RCC 7860 (cell line): ENCODE measurements around the gene SEMA5B.

ENCODE experiments used
- DNase-seq: peaks from one replicate; pipeline ENCODE4 v3.0.0-alpha.2; 2015; ENCODE audit warnings: low spot score
- FAIRE-seq: peaks from 2 replicates; lab custom pipeline; 2012; peaks lifted over from hg19 to GRCh38; lab: Jason Lieb, UNC

SEMA5B gene

DNA sequence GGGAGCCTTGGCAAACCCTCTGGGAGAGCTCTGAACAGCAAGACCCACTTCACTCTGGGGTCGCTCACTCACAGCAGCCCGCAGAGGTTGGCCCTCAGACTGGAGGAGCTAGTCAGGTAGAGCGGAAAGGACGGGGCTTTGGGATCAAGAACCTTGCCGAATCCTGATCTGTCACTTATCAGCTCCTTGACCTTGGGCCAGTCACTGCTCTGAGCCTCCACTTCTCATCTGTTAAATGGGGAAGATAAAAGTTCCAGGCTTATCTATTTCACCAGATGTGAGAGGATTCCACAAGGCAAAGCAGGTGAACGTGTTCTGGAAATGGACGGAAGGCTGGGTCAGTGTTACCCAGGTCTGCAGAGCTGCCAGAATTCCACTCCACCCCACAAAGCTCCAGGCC is 29.4 kb downstream of the SEMA5B start:
- FAIRE-seq: no peak
- no peak for DNase-seq

DNA sequence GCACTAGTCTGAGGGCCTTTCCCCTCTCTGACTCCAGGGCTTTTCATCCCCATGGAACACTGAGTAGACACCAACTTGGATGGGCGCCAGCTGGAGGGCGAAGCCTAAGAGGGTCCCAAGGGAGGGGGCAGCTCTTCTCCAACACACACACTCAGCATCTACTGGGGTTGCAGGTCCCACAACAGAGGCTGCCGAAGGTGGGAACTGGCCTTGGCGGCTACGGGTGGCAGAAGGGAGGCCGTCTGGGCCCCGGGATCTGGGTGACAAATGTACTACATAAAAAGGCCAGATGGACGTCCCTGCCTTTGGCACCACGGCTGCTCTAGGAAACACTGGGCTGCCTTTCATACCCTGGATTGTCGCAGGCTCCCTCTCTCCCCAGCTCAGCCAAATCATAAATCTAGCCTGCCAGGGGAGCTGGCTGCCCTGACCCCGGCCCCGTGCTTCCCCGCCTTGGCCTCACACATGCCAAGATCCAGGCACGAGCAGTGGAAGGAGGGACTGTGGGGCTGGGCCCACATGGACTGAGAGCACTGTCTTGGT is 31.5 kb downstream of the SEMA5B start:
- DNase-seq (no peak), FAIRE-seq (no peak)

DNA sequence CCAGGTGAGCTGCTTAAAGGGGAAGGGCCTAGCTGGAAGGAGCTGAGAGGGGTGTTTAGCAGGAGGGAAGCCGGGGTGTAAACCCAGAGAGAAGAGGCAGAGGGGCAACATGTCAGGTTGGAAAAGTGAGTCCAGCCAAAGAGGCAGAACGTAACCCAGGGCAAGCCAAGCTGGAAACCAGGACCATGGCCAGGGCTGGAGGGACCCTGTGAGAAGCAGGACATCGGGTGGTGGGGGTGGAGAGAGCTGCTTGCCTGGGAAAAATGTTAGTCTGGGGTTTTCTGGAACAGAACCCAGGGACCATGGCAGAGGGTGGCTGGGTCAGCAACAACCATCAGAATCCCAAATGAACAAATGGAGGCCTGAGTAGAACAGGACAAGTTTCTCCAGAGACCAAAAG is 32.6 kb downstream of the SEMA5B start:
- no peak for DNase-seq
- FAIRE-seq: no peak

DNA sequence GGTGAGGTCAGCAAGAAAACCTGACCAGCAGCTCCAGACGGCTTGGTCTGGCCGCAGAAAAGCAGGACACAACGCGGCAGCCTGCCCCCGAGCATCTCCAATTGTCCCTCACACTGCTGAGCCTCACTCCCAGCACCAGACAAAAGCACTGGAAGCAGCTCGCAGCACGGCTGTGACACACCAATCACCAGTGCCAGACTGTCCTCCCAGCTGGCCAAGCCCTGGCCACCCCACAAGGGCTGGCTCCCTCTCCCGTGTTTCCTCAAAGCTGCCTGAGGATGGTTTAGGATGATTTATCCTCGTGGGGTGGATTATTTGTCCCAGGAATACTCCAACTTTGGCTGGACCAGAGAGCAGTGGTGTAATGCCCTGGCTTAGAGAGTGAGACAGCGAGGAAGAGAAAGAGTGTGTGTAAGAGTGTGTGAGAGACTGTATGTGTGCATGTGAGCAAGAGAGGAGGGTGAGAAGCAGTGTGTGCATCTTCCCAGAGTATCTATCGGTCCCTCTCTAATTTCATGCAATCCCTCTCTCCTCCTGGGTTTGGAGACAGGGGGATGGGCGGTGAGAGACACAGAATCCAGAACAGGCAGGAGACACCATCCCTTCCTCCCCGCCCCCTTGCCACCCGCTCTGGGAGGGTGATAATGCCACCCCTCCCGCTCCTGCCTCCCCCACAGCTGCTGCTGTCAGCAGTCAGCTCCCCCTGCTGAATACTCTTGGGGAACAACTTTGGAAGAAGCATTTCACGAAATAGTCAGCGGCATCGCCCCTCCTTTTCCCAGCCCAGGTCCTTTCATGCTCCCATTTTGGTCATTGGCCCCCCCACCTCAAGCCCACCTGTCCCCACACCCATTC is 34.2 kb downstream of the SEMA5B start:
- no peak for FAIRE-seq
- no peak for DNase-seq

DNA sequence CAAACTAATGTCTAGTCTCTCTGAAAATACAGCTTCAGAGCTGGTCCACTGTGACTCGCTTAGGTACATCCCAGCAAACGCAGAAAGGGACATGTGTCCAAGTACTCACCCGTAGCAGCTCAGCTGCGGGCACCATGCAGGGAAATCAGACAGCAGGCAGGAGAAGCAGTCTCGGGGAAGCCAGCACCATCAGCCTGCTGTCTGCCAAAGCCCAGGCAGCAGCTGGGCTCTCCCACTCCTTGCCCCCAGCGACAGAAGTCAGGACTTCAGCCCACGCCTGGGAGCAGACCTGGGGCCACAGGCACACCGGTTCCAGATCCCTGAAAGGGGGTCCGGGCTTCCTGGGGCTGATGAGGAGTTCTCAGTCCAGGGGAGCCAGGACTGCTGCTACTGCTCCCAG is 34.9 kb downstream of the SEMA5B start:
- FAIRE-seq (no peak), DNase-seq (no peak)

DNA sequence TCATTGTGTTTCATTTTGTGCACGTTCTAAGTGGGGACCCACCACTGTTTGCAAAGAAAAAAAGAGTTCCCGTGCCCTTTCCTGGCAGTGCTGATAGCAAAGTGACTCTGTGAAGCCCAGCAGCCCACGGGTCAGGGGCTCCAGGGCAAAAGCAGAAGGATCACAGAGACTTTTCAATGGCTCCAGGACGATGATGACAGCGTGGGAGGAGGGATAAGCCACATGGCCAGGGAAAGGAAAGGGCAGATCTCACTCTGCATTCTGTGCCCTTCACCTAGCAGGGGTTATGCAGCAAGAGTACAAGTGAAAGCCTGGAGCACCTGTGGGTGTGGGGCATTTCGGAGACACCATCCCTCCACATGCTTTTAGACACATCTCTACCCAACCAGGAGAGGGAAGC is 35.4 kb downstream of the SEMA5B start:
- no peak for DNase-seq
- FAIRE-seq: no peak

DNA sequence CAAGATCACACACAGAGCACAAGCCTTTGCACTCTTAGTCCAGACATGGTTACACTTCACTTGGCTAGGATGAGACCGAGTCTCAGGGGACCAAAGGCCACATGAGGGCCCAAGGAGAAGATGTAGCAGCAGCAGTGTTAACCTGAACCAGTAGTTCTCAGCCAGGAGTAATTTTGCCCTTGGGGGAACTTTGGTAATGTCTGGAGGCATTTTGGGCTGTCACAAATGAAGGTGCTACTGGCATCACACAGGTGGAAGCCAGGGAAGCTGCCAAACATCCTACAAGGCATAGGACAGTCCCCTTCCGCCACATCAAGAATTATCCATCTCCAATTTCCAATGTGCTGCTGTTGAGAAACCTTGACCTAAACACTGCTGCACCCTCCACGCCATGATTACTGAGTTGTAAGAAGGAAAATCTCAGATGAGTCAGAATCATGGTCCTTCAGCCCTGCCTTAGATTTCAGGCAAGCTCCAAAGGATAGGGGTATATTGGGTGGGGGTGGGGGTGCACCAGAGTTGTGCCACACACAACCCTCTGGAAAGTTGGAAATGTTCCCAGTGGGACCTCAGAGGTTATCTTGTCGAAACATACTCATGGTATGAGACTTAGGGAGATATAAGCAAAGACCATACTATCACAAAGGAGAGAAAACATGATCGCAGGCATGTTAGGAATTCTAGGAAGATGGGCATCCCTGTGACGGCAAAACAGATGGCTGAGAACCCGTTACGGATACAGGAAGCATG is 36.2 kb downstream of the SEMA5B start:
- FAIRE-seq: no peak
- no peak for DNase-seq

DNA sequence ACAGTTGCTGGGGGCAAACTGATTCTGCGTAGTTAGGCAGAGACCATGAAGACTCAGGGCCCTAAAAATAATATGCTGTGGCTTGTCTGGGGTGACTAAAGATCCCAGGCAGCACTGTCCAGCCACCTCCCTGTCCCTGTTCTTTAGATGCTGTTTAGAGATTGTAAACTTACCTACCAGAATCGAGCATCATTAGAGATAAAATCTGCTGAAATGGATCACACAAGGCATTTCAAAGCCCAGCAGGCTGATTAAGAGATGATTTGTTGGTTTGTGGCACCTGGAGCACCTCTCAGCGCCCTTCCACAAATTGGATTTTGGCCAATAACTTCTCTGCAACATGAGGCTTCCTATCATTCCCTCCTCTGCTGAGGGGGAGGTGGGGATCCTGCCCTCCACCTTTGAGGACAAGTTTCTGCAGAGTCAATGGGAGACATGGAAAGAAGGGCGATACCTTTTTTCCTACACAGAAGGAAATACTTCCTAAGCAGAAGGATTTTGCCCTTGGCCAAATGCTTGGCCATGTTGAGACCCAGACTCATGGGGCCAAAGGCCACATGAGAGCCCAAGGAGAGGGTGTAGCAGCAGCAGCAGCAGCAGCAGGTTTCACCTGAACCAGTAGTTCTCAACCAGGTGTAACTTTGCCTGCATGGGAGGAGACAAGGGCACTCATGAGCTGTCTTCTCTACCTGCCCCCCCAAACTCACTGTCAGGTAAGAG is 37.5 kb downstream of the SEMA5B start:
- DNase-seq (no peak), FAIRE-seq (no peak)

DNA sequence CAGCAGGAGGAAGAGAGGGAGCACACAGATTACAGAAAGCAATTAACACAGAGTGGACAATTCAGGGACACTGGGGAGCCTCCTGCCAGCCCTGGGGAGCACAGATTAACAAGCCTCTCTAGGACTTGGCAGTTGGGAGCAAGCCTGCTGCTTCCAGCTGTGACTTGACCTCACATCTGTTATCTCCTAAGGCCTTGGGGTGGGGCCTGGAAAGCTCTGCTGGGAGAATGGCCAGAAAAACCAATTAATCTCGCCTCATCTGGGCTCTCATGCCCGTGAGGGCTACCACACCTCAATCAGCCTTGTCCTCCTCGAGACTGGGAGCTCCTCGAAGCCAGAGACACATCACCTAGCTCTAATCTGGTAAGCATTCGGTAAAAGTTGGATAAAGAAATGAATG is 39.1 kb downstream of the SEMA5B start:
- no peak for DNase-seq
- FAIRE-seq: no peak

DNA sequence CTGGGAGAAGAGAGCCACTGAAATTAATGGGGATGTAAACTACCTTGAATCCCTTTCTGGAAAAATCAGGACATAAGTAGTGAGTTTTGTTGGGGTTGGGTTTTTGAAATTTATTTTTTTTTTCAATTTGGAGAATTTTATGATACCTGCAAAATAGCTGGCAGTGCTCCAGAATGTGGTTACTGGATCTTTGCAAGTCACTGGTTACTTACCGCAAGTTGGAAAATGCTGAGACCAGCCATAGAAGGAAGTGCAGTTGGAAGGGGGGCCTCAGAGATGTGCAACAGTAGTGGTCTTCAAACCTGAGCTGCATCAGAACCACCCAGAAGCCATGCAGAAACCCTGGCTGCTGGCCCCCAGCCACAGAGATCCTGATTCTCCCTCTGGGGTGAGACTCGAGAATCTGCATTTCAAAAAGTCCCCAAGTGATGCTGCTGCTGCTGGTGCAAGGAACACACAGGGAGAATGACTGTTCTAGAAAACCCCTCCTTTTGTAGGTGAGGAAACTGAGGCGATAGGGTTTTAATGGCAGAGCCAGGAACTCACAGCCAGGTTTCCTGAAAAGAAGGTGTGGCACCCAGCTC is 39.7 kb downstream of the SEMA5B start:
- FAIRE-seq: no peak
- DNase-seq: no peak

DNA sequence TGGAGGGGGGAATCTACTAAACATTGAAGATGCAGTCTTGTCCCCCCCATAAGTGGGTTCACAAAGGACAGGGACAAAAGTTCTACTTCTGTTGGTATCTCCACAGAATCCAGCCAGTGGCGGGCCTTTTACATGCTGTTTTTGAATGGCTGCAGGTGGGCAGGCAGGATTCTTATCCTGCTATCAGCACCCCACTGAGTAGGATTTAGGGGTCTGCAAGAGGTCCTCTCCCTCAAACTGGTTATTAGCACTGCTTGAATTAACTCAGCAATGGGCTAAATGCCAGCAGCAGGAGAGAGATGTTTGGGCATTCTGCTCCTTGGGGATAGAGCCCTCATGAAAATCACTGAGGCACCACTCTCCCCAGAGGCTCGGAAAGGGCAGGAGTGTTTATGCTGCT is 40.3 kb downstream of the SEMA5B start:
- FAIRE-seq: no peak
- no peak for DNase-seq

DNA sequence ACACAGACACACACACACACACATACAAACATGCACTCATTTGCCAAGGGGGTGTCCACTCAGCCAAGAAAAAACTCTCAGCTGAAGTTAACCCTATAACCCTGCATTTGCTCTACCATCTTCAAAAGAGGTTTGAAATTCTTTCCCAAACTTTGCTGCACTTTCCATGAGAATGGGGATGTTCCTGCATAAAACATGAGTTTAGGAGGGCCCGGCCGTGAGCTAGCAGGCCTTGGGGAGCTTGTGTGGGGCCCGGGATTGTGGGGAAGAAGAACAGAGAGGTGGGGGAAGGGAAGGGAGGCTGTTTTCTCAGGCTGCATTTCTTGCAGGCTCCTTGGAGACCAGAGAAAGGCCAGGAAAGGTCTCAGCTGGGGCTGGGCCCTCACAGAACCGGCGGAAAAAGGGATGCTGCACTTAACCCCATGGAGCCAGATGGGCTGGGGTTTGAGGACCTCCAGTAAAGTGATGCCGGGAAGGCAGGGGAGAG is 40.8 kb downstream of the SEMA5B start:
- DNase-seq: no peak
- no peak for FAIRE-seq

DNA sequence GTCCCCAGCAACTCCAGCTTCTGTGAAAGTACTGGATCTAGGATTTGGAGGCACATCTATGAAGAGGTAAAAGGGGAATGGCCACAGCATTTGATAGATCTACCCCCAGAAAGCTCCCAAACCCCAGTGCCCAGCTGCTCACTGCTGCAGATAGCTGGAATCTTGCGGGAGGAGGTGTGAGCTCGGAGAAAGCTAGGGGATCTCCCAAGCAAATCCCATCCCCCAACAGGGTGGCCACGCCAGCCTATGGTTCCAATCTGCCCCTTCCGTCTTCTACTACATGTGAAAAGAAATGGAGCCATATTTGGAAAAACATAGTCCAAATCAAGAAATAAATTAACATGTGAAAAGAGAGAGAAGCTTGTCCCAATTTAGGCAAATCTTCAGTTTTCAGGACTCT is 42.0 kb downstream of the SEMA5B start:
- DNase-seq (no peak), FAIRE-seq (no peak)

DNA sequence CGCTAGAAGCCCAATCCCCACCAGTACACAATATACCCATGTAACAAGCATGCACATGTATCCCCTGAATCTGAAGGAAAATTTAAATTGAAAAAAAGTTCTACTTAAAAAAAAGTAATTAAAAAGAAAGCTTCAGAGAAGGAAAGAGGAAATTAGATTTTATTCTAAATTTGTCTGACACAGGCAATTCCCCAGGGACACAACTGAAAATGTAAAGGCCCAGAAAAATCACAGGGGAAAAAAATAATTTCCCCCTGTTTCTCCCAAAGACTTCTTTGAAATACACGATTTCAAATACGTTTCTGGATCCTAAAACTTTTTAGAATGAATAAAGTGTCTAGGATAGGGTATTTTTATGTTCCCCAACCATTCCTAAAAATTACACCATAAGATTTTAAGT is 42.9 kb downstream of the SEMA5B start:
- DNase-seq: no peak
- no peak for FAIRE-seq

DNA sequence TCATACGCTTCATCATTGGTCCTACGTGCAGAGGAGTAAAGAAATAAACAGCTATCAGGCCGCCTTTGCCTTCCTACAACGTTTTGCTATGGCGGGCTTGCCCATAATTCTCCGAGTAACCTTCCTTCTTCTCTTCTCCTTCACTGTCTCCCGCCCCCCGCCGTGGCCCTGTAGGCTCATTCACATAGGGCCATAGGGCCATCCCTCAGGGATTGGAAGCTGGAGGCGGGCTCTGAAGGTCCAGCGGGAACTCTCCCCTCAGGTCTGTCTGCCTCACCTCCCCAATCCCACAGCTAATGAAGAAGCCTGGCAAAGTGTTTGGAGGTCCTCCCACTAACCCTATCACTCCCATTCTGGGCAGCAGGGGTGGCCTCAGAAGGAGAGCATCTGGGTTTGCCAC is 43.6 kb downstream of the SEMA5B start:
- DNase-seq: no peak
- no peak for FAIRE-seq

DNA sequence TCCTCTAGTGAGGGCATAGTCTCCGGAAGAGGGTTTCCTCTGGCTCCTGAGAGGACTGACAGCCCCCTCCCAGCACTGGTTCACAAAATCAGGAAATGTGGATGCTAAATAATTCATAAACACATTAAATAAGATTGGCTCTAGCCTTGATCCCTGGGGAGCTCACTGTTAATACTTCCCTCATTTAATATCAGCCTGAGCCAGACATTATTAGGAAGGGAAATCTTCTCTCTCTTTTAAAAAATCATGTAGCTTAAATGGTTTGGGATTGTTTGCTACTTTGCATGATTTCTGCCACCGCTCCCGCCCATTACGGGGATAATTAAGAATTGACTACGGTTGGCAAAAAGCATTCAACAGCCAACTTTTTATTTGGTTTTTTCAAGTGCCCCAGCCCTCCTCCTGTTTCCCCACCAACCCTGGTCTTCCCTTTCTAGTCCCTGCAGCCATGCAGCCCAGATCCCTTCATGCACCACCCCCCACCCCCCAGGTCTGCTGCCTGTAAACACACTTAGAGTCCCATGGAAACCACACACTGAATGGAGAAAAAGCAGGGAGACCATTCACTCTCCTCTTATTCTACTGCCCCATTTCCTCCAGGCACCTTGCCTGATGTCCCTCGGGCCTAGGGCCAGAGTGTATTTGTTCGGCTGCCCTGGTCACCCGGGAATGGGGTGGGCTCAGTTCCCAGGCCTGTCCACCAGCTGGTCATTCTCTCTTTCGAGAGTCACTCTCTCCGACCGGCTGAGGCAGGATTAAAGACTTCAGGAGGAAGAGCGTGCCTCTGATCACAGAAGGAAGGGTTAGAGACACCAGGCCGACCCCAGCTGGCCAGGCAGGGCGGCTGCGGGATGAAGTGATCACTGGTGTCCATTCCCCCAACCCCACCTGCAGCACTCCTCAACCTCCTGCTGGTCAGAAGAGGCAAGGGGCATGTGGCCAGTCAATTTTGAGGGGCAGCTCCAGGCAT is 45.1 kb downstream of the SEMA5B start:
- FAIRE-seq (no peak), DNase-seq (no peak)

DNA sequence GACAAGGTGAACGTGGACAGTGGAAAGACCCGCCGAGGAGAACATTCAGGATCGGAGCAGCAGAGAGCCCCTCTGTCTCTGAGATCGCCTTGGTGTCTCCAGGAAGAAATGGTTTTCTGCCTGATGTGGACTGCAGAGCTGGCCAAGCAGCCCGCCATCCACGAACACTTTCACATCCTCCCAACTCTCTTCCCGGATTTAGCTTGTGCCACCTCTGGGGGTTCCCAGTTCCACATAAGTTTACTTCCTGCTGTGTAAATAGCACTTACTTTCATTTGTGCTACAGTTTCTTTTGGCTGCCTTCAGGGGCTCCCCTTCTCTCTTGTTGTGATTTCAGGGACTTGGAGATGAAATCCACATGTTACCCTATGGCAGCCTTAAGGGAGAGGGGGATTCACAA is 48.4 kb downstream of the SEMA5B start:
- no peak for DNase-seq
- FAIRE-seq: no peak

DNA sequence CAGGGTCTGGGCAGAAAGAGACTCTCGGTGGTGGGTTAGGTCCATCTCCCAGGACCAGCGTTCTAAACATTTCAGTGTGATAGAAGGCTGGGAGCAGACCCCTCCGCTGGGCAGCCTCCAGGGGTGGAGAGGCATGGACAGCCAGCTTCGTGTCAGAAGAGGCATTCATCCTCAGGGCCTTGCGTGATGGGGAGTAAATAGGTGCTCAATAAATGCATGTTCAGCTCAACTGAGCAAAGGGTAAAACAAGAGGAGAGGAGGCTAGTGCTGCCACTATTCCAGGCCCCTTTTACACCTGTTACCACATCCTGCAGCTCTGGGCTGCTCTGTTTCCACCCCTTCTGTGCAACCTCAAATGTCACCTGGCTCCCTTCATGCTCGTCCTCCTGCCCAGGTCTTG is 49.0 kb downstream of the SEMA5B start:
- FAIRE-seq: no peak
- no peak for DNase-seq

DNA sequence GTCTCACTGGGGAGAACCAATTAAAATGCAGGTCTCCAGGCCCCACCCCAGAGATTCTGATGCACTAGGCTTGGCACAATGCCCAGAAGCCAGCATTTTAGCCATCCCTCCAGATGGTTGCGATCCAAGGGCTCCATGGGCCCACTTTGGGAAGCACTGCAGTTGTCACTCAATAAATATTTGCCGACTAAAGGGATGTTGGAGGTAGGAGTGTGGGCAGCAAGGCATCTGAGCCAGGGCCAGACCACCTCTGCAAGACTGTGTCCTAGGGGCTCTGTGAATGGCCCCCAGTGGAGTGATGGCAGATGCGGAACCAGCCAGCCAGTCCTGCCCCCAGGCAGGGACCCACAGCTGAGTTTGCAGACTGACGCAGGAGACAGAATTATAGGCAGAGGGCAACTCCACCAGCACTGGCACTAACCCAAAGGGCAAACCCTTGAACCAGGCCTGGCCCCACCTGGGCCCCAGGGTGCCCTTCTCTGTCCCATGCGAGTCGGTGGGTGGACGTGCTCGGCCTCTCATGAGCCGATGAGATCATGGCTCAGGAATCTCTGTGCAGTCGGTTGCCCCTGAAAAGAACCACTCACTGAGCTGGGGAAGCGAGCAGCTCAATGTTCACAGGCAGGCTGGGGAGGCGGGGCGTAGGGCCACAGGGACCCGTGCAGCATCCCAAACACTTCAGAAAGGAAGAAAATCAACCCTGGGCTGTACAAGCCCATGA is 49.7 kb downstream of the SEMA5B start:
- FAIRE-seq (peak; percentile 97), DNase-seq (peak; percentile 98)
